ENCODE data around the gene ABCF1.
A peak's percentile ranks its signal among the peaks of the same experiment; 100 is the strongest.

ABCF1 gene

GRCh38 chr6:30572148-30572547 lies 906 bp downstream of the ABCF1 start:
- no peak for TF ChIP-seq CTCF (IDR thresholded peaks at IDR 0.05; ENCODE audit: low read length, missing control alignments)
- DNase-seq (ENCODE audit: low read depth): no peak
- H3K4me3 ChIP-seq (replicated peaks; ENCODE audit: low read depth, low read length): peak overlapping the region; percentile 96

- DNase-seq (ENCODE audit: low read depth): no peak
- no peak for TF ChIP-seq CTCF (IDR thresholded peaks at IDR 0.05; ENCODE audit: low read length, missing control alignments)
- no peak overlapping the region for H3K4me3 ChIP-seq (replicated peaks; ENCODE audit: low read depth, low read length)
These were observed 1.9 kb downstream of the ABCF1 start for GRCh38 chr6:30573113-30573512.

DNA sequence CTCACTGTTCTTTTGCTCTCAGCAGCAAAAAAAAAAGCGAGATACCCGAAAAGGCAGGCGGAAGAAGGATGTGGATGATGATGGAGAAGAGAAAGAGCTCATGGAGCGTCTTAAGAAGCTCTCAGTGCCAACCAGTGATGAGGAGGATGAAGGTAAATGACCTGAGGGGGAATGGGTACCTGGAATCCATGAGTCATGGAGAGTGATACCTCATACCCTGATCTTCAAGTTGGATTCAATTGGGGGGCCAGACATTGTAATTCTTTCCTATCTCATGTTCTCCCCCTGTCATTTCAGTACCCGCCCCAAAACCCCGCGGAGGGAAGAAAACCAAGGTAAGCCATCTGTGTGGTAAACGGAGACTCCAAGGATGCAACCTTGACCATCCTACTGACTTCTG lies 6.8 kb downstream of the ABCF1 start:
- no peak for DNase-seq (ENCODE audit: low read depth)
- TF ChIP-seq CTCF (IDR thresholded peaks at IDR 0.05; ENCODE audit: low read length, missing control alignments): no peak
- no peak overlapping the region for H3K4me3 ChIP-seq (replicated peaks; ENCODE audit: low read depth, low read length)

GRCh38 chr6:30583921-30584320 lies 12.7 kb downstream of the ABCF1 start:
- no peak for TF ChIP-seq CTCF (IDR thresholded peaks at IDR 0.05; ENCODE audit: low read length, missing control alignments)
- no peak for DNase-seq (ENCODE audit: low read depth)
- no peak overlapping the region for H3K4me3 ChIP-seq (replicated peaks; ENCODE audit: low read depth, low read length)

- DNase-seq (ENCODE audit: low read depth): no peak
- no peak overlapping the region for H3K4me3 ChIP-seq (replicated peaks; ENCODE audit: low read depth, low read length)
- no peak for TF ChIP-seq CTCF (IDR thresholded peaks at IDR 0.05; ENCODE audit: low read length, missing control alignments)
These were observed 18.6 kb downstream of the ABCF1 start for GRCh38 chr6:30589754-30590358.

- TF ChIP-seq CTCF (IDR thresholded peaks at IDR 0.05; ENCODE audit: low read length, missing control alignments): no peak
- no peak overlapping the region for H3K4me3 ChIP-seq (replicated peaks; ENCODE audit: low read depth, low read length)
- DNase-seq (ENCODE audit: low read depth): no peak
These were observed 19.3 kb downstream of the ABCF1 start for GRCh38 chr6:30590509-30590908.

DNA sequence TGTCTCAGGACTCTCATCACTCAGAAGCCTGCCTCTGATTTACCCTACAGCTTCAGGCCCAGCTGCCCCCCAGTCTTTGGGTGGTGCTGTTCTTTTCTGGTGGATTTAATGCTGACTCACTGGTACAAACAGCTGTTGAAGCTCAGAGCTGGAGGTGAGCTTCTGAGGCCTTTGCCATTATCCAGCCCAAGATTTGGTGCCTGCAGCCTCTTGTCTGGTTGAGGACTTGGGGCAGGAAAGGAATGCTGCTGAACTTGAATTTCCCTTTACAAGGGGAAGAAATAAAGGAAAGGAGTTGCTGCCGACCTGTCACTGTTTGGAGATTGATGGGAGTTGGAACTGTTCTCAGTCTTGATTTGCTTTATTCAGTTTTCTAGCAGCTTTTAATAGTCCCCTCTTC lies 19.8 kb downstream of the ABCF1 start:
- H3K4me3 ChIP-seq (replicated peaks; ENCODE audit: low read depth, low read length): no peak overlapping the region
- DNase-seq (ENCODE audit: low read depth): peak; percentile 66
- no peak for TF ChIP-seq CTCF (IDR thresholded peaks at IDR 0.05; ENCODE audit: low read length, missing control alignments)
